ENCODE data around the gene SLC8B1. TPM values are rescaled to one million over a fixed set of nuclear protein-coding genes. Genes with fewer than 3 reads are reported as not detected.

Gene SLC8B1
- total RNA-seq, 1 donor from 2014 or later = 39.3 TPM

DNA sequence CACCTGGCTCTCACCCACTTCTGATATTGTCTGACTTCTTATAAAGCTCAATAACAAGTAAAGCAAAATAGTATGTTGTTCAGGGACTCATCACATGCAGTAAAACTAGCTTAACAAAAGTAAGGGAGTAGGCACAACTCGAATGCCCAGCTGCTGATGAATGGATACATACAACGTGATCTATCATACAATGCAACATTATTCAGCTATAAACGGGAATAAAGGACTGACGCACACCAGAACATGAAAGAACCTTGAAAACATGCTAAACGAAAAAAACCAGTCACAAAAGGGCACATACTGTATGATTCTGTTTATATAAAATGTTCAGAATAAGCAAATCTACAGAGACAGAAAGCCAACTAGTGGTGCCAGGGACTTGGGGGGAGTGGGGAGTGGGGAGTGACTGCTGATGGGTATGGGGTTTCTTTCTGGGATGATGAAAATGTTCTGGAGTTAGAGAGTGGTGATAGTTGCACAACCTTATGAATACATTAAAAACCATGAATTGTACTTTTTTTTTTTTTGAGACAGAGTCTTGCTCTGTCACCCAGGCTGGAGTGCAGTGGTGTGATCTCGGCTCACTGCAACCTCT, 34.6 kb upstream of the SLC8B1 start:
- ATAC-seq = no peak
- peaks cover 40% of the 10 kb centered on the region for H3K36me3 ChIP-seq
- TF ChIP-seq, protein P1, sequence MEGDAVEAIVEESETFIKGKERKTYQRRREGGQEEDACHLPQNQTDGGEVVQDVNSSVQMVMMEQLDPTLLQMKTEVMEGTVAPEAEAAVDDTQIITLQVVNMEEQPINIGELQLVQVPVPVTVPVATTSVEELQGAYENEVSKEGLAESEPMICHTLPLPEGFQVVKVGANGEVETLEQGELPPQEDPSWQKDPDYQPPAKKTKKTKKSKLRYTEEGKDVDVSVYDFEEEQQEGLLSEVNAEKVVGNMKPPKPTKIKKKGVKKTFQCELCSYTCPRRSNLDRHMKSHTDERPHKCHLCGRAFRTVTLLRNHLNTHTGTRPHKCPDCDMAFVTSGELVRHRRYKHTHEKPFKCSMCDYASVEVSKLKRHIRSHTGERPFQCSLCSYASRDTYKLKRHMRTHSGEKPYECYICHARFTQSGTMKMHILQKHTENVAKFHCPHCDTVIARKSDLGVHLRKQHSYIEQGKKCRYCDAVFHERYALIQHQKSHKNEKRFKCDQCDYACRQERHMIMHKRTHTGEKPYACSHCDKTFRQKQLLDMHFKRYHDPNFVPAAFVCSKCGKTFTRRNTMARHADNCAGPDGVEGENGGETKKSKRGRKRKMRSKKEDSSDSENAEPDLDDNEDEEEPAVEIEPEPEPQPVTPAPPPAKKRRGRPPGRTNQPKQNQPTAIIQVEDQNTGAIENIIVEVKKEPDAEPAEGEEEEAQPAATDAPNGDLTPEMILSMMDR (IDR thresholded peaks at IDR 0.05) = no peak
- H3K4me1 ChIP-seq = no peaks in the 10 kb centered on the region
- H3K27me3 ChIP-seq (ENCODE audit: low read depth) = no peaks in the 10 kb centered on the region
- no peak overlapping the region for H3K27ac ChIP-seq
- DNase-seq = no peak
- no peaks in the 10 kb centered on the region for H3K9me3 ChIP-seq
- intact Hi-C loops (cut with DNase I) = no loop called here
- H3K4me3 ChIP-seq = no peak overlapping the region

DNA sequence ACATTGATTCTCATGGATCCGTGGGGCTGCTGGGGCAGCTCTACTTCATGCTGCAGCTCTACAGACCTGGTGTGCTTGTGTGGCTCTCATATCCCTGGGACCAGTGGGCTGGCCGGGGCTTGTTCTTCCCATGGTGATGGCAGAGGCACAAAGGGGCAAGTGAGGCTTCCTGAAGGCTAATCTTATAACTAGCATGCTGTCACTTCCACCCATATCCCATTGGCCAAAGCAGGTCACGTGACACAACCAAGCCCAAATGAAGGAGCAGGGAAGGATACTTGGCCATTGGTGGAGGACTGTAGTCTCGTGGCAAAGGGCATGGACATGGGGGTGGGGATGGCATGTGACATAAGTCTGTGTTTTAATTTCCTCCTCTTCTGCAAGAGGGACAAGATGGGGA, 33.4 kb upstream of the SLC8B1 start:
- Histone ChIP-seq H3K27ac (no peak overlapping the region), H3K36me3 (peaks cover 34% of the 10 kb centered on the region), H3K4me3 (no peak overlapping the region), H3K4me1 (no peaks in the 10 kb centered on the region), H3K27me3 (ENCODE audit: low read depth) (no peaks in the 10 kb centered on the region), H3K9me3 (no peaks in the 10 kb centered on the region)
- no peak for DNase-seq
- intact Hi-C loops (cut with DNase I) = no loop called here
- ATAC-seq = no peak
- TF ChIP-seq, protein P1 (IDR thresholded peaks at IDR 0.05) = no peak

DNA sequence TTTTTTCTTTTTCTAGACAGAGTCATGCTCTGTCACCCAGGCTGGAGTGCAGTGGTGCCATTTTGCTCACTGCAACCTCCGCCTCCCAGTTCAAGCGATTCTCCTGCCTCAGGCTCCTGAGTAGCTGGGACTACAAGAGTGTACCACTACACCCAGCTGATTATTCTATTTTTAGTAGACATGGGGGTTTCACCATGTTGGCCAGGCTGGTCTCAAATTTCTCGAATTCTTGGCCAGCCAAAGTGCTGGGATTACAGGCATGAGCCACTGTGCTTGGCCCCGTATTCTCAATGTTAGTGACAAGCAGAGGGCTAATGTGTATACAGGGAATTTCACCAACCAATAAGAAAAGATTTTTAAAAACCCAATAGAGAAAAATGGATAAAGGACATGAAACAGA, 31.9 kb upstream of the SLC8B1 start:
- DNase-seq = no peak
- H3K36me3 ChIP-seq = peaks cover 24% of the 10 kb centered on the region
- no peak overlapping the region for H3K4me3 ChIP-seq
- H3K27ac ChIP-seq = no peak overlapping the region
- intact Hi-C loops (cut with DNase I) = no loop called here
- H3K9me3 ChIP-seq = no peaks in the 10 kb centered on the region
- TF ChIP-seq, protein P1 (IDR thresholded peaks at IDR 0.05) = no peak
- H3K4me1 ChIP-seq = peaks cover 4% of the 10 kb centered on the region
- H3K27me3 ChIP-seq (ENCODE audit: low read depth) = no peaks in the 10 kb centered on the region
- ATAC-seq = no peak

DNA sequence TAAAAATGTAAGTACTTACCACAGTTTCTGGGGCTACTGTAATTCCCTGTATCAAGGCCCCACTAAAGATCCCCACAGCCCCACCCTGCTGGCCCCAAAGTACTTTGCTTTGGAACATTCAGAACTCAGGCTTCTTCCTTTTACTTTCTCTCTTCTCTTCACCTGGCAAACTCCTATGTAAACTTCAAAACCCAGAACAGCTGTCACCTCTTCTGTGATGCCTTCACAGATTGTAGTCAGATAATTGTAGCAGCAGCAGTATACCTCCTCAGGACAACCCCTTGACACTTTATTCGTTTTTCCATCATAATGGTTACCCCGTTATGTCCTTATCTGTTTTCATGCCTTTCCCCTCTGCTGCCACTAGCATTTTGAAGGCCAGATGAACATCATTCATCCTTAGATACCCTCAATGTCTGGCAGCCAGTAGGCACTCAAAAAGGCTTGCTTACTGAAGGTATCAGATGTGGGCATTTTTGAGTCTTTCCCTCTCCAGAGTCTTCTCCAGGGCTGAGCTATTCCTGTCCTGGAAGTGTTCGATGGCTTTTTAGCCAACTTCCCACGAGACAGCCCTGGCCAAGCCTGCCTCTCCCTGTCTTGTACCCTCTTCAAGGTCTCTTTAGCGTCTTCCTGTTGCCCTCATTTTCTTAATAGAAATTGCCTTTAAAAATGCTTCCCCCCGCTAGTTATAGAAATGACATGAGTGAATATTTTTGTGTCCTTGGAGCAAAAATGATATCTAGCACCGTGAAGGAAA, 30.9 kb upstream of the SLC8B1 start:
- DNase-seq (no peak), ATAC-seq (no peak)
- peaks cover 16% of the 10 kb centered on the region for H3K36me3 ChIP-seq
- TF ChIP-seq, protein P1 (IDR thresholded peaks at IDR 0.05) = no peak
- no peak overlapping the region for H3K4me3 ChIP-seq
- H3K4me1 ChIP-seq = peaks cover 4% of the 10 kb centered on the region
- no peaks in the 10 kb centered on the region for H3K9me3 ChIP-seq
- no peak overlapping the region for H3K27ac ChIP-seq
- no peaks in the 10 kb centered on the region for H3K27me3 ChIP-seq (ENCODE audit: low read depth)
- intact Hi-C loops (cut with DNase I) = no loop called here

DNA sequence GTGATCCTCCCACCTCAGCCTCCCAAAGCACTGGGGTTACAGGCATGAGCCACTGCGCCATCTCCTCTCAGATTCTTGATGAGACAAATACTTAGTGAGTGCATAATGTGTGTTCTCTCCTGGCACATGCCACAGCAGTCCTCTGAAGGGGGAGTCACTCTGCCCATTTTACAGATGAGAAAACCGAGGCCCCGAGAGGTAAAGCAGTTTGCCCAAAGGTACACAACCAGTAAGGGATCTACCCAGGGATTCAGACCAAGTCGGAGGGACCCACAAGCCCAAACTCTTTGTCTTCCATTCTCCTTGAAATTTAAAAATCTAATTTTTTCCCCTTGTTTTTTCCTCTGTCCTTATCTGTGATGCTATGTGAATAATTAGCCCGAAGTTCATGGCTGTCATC, 29.8 kb upstream of the SLC8B1 start:
- peaks cover 13% of the 10 kb centered on the region for H3K36me3 ChIP-seq
- intact Hi-C loops (cut with DNase I) = no loop called here
- ATAC-seq (no peak), DNase-seq (no peak)
- no peak overlapping the region for H3K27ac ChIP-seq
- no peaks in the 10 kb centered on the region for H3K27me3 ChIP-seq (ENCODE audit: low read depth)
- TF ChIP-seq, protein P1 (IDR thresholded peaks at IDR 0.05) = no peak
- H3K4me3 ChIP-seq = no peak overlapping the region
- no peaks in the 10 kb centered on the region for H3K9me3 ChIP-seq
- H3K4me1 ChIP-seq = peaks cover 9% of the 10 kb centered on the region

Measured in lower lobe of right lung (tissue), 2 donors.